Adipose tissue (tissue), 3 donors: Measurements from ENCODE around the gene NTN1. TPM values are rescaled to one million over a fixed set of nuclear protein-coding genes. Genes with fewer than 3 reads are reported as not detected.

Experiments
- H3K27ac ChIP-seq: one replicate; pipeline ENCODE4 v1.5.1; 2013; ENCODE audit warnings: low read depth, low read length
- WGBS, 3 donors: extraction: QIAGEN DNeasy Blood & Tissue Kit; methylation state at CpG; one replicate each; pipeline ENCODE4 v1.1.7; 2013; 5-methylcytosine and 5-hydroxymethylcytosine counted together
- polyA plus RNA-seq, 3 donors: library from polyadenylated mRNA; stranded (reverse); fragments of 200-250 nt; gene quantifications; one replicate each; pipeline ENCODE4 v1.2.3, GENCODE V29; 2013
- donor health status: healthy with polysubstance abuse.
- donor health status: Bipolar disorder and iron deficiency.
- donor health status: healthy.

Gene NTN1
- polyA plus RNA-seq, 3 donors = 1.6 to 3.7 (median 2.0) TPM

DNA sequence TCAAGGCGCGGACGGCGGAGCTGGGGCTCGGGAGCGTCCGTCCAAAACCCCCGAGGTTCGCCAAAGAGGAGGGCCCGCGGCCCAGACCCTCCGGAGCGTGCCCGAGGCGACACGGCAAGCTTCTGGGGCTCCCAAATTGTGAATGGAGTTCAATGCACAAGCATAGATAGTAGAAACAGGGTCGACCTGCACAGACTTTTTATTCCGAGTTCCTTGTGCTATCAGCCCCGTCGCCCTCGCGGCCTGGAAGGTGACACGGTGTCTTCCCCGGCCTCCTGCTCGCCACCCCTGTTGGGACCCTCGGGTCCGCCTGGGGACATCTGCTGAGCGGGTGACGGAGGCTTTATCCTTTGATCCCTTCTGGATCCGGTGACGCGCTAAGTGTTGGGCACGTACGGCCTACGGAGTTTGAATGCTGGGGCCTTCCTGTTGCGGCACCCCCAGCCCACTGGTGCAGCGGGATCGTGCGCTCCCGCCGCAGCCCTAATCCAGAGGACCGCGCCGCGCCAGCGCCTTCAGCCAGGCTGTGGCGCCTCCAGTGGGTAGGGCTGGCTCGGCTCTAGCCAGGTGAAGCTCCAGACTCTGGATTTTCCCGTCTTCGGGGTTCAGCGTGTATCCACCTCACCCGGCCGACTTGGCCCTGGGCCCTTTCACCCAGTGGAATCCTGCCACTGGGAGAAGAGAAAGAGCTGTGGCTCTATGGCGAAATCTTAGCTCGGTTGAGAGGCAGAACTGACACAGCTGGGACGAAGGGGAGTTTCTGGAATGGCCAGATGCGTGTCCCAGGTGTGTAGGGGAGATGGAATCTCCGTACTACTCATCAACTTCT lies 17.0 kb upstream of the NTN1 start:
- 15 to 29% (median 21%) methylated on average over 55 to 58 of the region's 58 CpGs for WGBS, 3 donors
- no peak overlapping the region for H3K27ac ChIP-seq

DNA sequence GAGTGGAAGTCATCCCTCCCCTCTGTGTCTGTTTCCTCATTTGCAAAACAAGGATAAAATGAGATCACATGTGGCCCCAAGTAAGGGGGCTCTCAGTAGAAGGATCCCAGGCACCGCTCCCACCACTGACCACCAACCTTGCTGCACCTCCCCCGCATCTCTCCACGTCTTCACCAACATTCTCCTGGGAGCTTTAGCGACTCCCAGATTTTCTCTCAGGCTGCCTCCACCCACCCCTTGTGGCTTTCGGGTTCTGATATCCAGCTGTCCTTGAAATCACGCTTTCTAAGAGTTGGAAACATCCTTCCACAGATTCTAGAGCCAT lies 16.4 kb upstream of the NTN1 start:
- 62 to 77% (median 70%) methylated on average over 6 of the region's 6 CpGs for WGBS, 3 donors

DNA sequence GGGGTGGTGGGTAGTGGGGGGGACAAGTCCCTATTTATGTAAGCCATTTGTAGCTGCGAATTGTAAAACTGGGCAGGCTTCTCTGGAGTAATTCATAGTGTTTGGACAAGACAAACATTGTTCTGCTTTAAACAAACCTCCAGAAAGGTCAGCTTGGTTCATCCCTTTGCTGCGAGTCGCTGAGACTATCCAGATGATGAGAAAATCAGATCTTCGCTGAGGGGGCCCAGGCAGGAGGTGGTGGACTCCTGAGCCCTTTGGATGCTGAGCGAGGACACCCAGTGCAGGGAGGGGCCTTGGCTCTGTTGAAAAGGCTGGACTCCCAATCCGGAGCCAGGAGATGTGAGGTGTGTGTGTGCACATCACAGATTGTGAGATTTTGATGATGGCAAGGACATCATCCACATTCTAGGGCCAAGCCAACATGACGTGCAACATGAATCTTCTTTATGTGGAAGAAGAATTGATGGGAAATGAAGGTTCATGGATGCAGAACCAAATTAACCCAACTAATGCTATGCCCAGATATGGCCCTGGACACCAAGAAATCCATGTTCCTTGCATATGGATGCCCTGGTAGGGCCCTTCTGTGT lies 15.0 kb upstream of the NTN1 start:
- H3K27ac ChIP-seq = no peak overlapping the region
- 72 to 81% (median 79%) methylated on average over 7 of the region's 7 CpGs for WGBS, 3 donors

More for the DNA sequence above, 16.4 kb upstream of the NTN1 start:
- H3K27ac ChIP-seq = no peak overlapping the region

DNA sequence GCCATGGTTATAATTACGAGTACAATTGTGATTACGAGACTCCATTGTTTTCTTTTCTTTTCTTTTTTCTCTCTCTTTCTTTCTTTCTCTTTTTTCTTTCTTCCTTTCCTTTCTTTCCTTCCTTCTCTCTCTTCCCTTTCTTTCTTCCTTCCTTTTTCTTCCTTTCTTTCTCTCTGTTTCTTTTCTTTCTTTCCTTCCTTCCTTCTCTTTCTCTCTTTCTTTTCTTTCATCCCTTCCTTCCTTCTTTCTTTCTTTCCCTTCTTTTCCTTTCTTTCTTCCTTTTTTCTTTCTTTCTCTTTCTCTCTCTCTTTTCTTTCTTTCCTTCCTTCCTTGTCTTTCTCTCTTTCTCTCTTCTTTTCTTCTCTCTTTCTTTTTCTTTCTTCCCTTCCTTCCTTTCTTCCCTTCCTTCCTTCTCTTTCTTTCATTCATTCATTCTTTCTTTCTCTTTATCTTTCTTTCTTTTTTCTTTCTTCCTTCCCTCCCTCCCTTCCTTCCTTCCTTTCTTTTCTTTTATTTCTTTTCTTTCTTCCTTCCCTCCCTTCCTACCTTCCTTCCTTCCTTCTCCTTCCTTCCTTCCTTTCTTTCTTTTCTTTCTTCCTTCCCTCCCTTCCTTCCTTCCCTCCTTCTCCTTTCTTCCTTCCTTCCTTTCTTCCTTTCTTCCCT lies 14.1 kb upstream of the NTN1 start:
- no peak overlapping the region for H3K27ac ChIP-seq
- WGBS, 3 donors = 93 to 96% (median 94%) methylated on average over 2 of the region's 2 CpGs

DNA sequence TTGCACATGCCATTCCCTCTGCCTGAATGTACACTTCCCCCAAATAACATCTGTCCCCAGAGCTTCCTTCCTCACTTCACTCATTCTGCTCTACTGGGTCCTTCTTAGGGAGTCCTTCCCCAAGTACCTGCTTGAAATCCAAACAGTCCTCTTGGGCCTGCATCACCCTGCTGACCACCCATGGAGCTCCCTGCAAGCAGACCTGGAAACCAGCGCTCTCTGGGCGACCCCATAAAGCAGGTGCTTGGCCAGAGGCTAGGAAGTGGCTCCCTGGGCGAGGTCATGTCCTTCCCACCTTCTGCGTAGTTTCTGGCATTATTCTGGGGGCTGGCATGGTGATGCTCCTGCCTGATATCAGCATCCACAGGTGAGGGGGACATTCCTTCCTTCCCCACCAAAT lies 12.2 kb upstream of the NTN1 start:
- no peak overlapping the region for H3K27ac ChIP-seq
- 82 to 88% (median 86%) methylated on average over 4 of the region's 4 CpGs for WGBS, 3 donors

DNA sequence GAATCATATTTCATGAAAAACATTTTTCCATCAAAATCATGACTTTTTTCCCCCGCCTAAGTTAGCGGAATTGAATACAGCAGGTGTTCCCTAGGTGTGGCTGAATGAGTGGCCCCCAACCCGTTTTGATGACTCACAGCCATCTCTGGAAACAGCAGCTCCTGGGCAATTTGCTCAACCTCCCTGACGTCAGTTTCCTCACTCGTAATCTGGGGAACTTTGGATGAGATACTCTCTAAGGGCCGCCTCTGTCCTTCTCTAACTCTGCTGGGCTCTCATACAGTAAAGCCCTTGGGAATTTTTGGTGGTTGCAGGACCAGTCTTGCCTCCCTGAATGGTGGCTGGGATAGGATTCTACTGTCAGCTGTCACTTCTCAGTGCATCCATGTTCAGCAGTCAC lies 11.6 kb upstream of the NTN1 start:
- WGBS, 3 donors = 46 to 62% (median 50%) methylated on average over 6 of the region's 6 CpGs

DNA sequence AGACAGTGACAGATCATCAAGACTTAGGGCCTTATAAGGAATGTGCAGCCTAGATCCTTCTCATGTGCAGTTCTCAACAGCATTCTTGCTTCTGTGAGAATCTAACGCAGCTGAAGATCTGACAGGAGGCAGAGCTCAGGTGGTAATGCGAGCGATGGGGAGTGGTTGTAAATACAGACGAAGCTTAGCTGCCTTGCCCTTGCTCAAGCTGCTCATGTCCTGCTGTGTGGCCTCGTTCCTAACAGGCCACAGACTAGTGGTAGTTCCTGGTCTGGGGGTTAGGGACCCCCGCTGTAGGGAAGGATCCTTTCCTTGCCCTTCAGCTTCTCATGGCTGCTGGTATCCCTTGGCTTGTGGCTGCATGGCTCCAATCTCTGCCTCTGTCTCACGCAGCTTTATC lies 10.3 kb upstream of the NTN1 start:
- WGBS, 3 donors = 86 to 90% (median 89%) methylated on average over 7 of the region's 7 CpGs
- H3K27ac ChIP-seq = no peak overlapping the region

More for the DNA sequence above, 11.6 kb upstream of the NTN1 start:
- no peak overlapping the region for H3K27ac ChIP-seq

DNA sequence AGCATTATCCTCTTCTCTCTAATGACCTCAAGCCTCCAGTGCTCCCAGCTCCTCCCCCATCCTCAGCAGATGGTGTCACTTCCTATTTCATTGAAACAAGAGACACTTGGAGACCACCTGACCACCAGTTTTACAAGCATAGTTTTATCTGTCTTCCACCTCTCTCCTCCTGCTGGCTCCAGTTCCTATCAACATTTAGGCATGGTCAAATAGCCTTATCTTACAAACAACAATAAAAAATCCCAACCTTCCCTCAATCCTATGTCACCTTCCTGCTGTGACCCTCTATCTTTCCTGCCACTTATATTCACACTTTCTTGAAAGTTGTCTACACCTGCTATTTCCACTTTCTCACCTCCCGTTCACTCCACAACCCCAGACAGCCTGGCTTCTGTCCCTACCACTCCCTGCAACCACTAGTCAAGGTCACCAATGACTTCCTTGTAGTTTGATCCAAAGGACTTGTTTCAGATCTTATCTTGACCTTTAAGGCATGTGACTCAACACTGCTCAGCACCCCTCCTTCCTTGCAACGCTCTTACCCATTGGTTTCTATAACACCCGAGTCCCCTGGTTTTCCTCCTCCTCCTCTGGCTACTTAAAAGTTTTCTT lies 4.3 kb upstream of the NTN1 start:
- H3K27ac ChIP-seq = no peak overlapping the region
- WGBS, 3 donors = 24 to 50% (median 29%) methylated on average over 3 of the region's 3 CpGs

DNA sequence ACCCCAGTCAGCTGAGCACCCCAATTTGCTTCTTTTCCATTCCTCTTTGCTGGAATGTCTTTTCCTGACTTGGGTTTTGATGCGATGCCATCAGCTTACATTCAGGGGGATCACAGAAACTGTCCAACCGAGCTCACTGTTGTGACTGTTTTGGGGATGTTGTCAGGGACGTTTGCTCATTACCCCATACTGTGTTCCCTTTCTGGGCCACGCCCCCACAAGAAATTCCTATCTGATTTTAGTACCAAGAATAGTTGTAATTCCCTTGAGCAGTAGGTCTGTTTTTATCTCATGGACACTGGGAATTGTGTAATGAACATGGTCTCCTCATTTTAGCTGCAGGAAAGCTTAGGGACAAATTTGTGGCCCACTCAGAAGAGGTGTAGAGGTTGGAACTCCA lies 2.6 kb upstream of the NTN1 start:
- H3K27ac ChIP-seq = no peak overlapping the region
- 58 to 80% (median 60%) methylated on average over 4 of the region's 4 CpGs for WGBS, 3 donors

DNA sequence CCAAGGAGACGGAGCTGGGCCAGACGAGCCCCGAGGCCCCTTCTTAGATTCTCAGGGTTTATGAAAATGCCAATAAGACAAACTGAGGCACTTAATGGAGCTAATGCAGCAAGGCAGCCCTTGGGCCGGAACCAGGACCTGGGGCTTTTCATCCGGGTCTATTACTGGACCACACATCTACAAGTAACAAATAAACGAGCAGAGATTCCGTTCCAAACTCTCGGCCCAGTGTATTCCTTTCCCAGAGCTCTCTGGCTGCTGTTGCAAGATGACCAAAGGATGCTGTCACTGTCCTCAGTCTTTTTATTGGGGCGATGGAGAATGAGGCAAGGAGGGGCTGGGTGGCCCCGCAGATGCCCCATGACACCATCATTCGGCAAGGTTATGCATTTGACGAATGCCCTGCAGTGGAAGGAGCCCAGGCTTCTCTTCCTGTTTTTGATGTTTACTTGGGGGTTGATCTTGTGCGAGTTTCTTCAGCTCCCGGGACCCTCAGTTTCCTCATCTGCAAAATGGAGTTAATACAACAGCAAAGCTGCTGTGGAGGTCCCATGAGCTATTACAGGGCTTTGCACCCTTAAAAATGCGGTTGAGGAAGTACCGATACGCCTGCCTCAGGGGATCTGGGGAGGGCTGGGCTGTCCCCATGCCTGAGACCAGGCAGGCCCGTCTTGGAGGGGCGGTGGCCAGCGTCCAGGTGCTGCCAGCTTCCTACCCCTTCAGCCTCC lies 1.1 kb upstream of the NTN1 start:
- WGBS, 3 donors = 44 to 60% (median 46%) methylated on average over 20 of the region's 20 CpGs
- H3K27ac ChIP-seq = no peak overlapping the region

DNA sequence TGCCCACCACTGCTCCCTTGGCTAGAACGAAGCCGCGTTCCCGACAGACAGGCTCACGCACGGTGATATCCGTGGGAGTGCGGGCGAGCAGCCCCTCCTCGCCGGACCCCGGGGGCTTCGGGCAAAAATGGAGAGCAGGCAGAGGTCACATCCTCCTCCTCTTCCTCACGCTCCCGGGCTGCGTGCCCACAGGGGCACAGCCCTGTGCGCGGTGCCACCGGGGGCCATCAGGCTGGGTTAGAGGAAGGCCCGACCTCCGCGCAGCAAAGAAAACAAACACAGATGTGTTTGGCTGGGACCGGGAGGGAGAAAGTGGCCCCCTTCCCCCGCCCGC lies 519 bp upstream of the NTN1 start:
- H3K27ac ChIP-seq = no peak overlapping the region
- 1 to 7% (median 1%) methylated on average over 25 of the region's 25 CpGs for WGBS, 3 donors

DNA sequence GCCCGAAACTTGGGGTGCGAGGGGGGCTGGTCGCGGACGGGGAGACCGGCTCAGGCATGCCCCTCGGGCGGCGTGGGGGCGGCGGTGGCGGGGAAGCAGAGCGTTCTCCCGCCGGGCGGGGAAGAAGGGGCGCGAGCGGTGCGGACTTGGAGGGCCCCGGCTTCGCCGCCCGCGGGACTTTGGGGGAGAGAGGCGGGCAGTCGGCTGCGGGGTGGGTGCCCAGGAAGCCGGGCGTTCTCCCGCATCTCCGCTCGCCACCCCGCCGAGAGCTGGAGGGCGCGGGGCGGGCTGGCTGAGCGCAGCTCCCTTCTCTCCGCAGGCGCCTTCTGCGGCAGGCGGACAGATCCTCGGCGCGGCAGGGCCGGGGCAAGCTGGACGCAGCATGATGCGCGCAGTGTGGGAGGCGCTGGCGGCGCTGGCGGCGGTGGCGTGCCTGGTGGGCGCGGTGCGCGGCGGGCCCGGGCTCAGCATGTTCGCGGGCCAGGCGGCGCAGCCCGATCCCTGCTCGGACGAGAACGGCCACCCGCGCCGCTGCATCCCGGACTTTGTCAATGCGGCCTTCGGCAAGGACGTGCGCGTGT lies 772 bp downstream of the NTN1 start:
- no peak overlapping the region for H3K27ac ChIP-seq
- 1% methylated on average over 49 to 79 of the region's 79 CpGs for WGBS, 3 donors

DNA sequence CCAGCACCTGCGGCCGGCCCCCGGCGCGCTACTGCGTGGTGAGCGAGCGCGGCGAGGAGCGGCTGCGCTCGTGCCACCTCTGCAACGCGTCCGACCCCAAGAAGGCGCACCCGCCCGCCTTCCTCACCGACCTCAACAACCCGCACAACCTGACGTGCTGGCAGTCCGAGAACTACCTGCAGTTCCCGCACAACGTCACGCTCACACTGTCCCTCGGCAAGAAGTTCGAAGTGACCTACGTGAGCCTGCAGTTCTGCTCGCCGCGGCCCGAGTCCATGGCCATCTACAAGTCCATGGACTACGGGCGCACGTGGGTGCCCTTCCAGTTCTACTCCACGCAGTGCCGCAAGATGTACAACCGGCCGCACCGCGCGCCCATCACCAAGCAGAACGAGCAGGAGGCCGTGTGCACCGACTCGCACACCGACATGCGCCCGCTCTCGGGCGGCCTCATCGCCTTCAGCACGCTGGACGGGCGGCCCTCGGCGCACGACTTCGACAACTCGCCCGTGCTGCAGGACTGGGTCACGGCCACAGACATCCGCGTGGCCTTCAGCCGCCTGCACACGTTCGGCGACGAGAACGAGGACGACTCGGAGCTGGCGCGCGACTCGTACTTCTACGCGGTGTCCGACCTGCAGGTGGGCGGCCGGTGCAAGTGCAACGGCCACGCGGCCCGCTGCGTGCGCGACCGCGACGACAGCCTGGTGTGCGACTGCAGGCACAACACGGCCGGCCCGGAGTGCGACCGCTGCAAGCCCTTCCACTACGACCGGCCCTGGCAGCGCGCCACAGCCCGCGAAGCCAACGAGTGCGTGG lies 1.5 kb downstream of the NTN1 start:
- 4 to 5% (median 4%) methylated on average over 99 to 106 of the region's 106 CpGs for WGBS, 3 donors
- no peak overlapping the region for H3K27ac ChIP-seq

DNA sequence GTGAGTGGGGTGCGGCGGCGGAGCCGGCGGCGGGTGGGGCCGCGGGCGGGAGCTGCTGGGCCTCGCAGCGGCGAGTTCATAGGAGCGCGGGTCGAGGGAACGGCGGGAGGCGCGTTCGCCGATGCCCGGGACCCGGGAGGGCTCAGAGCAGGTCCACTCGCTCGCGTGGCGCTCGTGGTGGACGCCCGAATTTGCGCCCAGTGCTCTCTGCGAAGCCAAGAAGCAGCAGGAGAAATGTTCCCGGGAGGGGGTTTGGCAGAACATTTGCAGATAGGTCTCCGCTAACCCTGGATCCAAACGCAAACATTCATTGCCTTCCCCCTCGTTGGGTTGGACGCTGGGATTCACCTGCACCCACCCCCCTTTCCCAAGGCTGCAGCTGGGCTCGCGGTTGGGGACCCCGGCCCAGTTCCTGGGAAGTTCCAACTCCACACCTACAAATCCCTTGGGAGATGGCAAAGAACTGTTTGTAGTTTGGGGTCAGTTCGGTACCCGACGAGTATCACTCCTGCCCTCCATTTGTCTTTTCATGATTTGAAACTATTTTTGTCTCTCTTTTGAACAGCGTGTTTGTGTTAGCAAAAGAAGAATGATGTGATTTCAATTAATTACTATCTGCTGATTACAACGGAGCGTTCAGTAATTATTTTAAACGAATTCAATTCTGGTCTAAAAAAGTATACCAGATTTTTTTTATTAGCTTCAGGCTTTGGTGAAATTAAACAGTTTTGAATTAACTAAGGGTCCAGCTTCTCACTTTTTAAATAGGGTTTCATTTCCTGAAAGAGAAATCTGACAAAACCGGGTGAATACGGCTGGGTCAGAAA lies 2.3 kb downstream of the NTN1 start:
- 15 to 30% (median 20%) methylated on average over 48 to 49 of the region's 49 CpGs for WGBS, 3 donors
- H3K27ac ChIP-seq = no peak overlapping the region

DNA sequence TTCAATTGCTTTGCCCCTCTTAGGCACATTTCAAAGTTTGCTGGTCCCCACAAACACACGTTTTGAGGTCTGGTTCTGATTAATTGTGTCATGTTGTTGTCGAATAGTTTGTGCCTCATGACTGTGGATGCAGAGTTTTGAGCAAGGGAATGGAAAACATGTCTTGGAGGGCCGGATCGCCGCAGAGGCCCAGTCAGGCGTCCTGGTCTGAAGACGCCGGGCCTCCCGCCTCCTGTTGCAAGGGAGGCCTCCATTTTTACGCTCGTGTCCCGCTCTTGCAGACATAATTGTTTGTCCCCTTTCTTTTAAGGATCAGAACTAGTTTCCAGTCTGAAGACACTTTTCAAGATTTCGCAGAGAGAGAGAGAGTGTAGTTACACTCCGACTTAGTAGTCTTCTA lies 3.2 kb downstream of the NTN1 start:
- H3K27ac ChIP-seq = no peak overlapping the region
- 72 to 84% (median 74%) methylated on average over 14 of the region's 14 CpGs for WGBS, 3 donors

DNA sequence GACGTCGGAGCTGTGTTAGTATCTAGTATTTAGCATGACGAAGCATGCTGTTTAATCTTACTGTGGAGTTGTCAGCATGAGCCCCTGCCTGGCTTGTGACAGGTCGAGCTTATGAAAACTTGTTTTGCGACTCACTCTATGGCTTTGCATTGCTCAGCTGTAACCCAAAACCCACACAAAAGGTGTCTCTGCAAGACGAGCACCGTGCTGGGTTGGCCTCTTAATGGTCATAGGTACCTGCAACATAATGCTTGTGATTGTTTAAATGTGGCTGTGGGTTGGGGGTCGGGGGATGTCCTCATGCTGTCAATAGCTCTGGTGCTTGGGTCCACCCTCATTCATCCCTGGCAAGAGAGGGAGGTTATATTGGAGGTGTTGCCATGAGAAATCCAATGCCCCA lies 5.4 kb downstream of the NTN1 start:
- no peak overlapping the region for H3K27ac ChIP-seq
- WGBS, 3 donors = 75 to 89% (median 87%) methylated on average over 8 of the region's 8 CpGs
